ENCODE results near the gene SLC25A36.

The SLC25A36 gene

DNA sequence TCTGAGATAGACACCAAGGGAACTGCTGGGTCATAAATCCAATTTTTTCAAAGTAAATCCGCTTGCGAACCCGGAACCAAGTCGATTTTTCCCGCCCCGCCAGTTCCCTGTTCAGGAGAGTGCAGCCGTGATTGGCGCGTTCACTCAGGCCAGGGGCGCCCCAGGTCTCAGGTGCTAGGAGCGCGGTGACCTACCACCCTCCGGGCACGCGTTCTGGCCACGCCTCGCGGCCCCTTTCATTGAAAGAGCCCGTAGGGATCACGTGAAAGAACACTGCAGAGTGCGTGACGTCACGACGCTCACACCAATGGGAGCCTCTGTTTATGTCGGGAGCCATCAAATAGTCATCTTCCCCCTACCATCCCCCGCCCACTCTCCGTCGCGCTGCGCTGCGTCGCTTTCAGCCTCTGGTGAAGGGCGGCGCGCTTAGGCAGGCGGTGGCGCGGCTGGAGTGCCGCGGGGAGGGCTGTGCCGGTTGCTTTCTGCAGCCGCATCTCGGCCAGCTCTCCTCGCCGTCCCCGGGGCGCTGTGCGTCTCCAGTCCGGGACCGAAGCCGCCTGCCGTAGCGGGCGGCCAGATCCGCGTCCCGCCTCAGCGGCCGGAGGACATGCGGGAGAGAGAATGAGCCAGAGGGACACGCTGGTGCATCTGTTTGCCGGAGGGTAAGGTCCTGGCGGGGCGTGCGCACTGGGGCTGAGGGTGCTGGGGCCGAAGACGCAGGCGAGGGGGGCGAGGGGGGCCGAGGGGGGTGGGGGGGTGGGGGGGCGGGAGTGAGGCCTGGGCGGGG, at the start of gene SLC25A36:
Gene SLC25A36, plus strand, starts transcription at position 403 of the 787 bp plus-strand sequence. Its CDS starts 219 bp downstream, at position 622.
- Histone ChIP-seq H3K9ac (ENCODE audit: low read length) (peak within 1 kb of the TSS; percentile 99), H3K4me1 (ENCODE audit: control insufficient read depth, insufficient read depth, low read length) (peaks cover 18% of the 10 kb centered on the region), H3K4me3 (ENCODE audit: low read length) (peak within 1 kb of the TSS; percentile 90), H3K36me3 (ENCODE audit: control insufficient read depth, insufficient read depth, low read length) (no peaks in the 10 kb centered on the region), H3K27me3 (ENCODE audit: control insufficient read depth, insufficient read depth, low read length) (no peaks in the 10 kb centered on the region), H3K27ac (ENCODE audit: low read depth, low read length) (peak within 1 kb of the TSS; percentile 98)

- Histone ChIP-seq H3K27ac (ENCODE audit: low read depth, low read length) (no peak overlapping the region), H3K4me1 (ENCODE audit: control insufficient read depth, insufficient read depth, low read length) (no peaks in the 10 kb centered on the region), H3K9ac (ENCODE audit: low read length) (no peak overlapping the region), H3K4me3 (ENCODE audit: low read length) (no peak overlapping the region), H3K27me3 (ENCODE audit: control insufficient read depth, insufficient read depth, low read length) (no peaks in the 10 kb centered on the region), H3K36me3 (ENCODE audit: control insufficient read depth, insufficient read depth, low read length) (no peaks in the 10 kb centered on the region)
Measured at GRCh38 chr3:140896997-140897396, 44.6 kb upstream of the SLC25A36 start.

- Histone ChIP-seq H3K4me3 (ENCODE audit: low read length) (no peak overlapping the region), H3K27me3 (ENCODE audit: control insufficient read depth, insufficient read depth, low read length) (no peaks in the 10 kb centered on the region), H3K9ac (ENCODE audit: low read length) (no peak overlapping the region), H3K4me1 (ENCODE audit: control insufficient read depth, insufficient read depth, low read length) (no peaks in the 10 kb centered on the region), H3K27ac (ENCODE audit: low read depth, low read length) (no peak overlapping the region), H3K36me3 (ENCODE audit: control insufficient read depth, insufficient read depth, low read length) (no peaks in the 10 kb centered on the region)
Measured at GRCh38 chr3:140898340-140899180, 43.1 kb upstream of the SLC25A36 start.

GRCh38 chr3:140899363-140899762, 42.3 kb upstream of the SLC25A36 start:
- Histone ChIP-seq H3K27me3 (ENCODE audit: control insufficient read depth, insufficient read depth, low read length) (no peaks in the 10 kb centered on the region), H3K4me3 (ENCODE audit: low read length) (no peak overlapping the region), H3K36me3 (ENCODE audit: control insufficient read depth, insufficient read depth, low read length) (no peaks in the 10 kb centered on the region), H3K4me1 (ENCODE audit: control insufficient read depth, insufficient read depth, low read length) (no peaks in the 10 kb centered on the region), H3K9ac (ENCODE audit: low read length) (no peak overlapping the region), H3K27ac (ENCODE audit: low read depth, low read length) (no peak overlapping the region)

DNA sequence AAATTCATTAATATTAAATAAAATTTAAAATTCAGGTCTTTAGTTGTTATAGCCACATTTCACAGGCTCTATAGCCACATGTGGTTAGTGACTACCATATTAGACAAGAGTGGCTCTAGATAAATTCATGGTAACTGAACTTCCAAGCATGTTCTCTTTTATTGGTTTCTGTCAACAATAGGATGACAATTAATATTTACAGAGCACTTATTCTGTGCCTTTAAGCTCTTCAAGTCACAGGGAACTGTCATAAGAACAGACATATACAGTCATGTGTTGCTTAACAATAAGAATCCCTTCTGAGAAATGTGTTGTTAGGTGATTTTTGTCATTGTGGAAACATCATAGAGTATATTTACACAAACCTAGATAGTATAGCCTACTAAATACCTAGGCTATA, 38.8 kb upstream of the SLC25A36 start:
- Histone ChIP-seq H3K4me3 (ENCODE audit: low read length) (no peak overlapping the region), H3K9ac (ENCODE audit: low read length) (no peak overlapping the region), H3K27me3 (ENCODE audit: control insufficient read depth, insufficient read depth, low read length) (no peaks in the 10 kb centered on the region), H3K4me1 (ENCODE audit: control insufficient read depth, insufficient read depth, low read length) (no peaks in the 10 kb centered on the region), H3K27ac (ENCODE audit: low read depth, low read length) (no peak overlapping the region), H3K36me3 (ENCODE audit: control insufficient read depth, insufficient read depth, low read length) (no peaks in the 10 kb centered on the region)

- Histone ChIP-seq H3K27ac (ENCODE audit: low read depth, low read length) (no peak overlapping the region), H3K36me3 (ENCODE audit: control insufficient read depth, insufficient read depth, low read length) (no peaks in the 10 kb centered on the region), H3K4me3 (ENCODE audit: low read length) (no peak overlapping the region), H3K9ac (ENCODE audit: low read length) (no peak overlapping the region), H3K4me1 (ENCODE audit: control insufficient read depth, insufficient read depth, low read length) (no peaks in the 10 kb centered on the region), H3K27me3 (ENCODE audit: control insufficient read depth, insufficient read depth, low read length) (no peaks in the 10 kb centered on the region)
Measured at GRCh38 chr3:140903196-140903595, 38.4 kb upstream of the SLC25A36 start.

DNA sequence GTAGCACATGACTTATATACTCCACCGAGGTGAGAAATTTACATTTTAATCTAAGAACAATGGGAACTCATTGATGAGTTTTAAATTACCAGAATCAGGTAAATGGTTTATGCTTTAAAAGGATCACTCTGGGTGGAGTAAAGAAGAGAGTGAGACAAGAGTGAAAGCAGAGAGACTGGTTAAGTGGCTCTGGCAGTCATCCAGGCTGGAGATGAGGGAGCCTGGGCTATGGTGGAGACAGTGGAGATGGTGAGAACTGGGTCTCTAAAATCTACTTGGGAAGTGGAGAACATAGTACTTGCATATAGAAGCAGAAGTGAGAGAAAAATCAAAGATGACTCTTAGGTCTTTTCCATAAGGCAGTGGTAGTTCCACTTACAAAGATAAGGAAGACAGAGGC, 37.1 kb upstream of the SLC25A36 start:
- Histone ChIP-seq H3K9ac (ENCODE audit: low read length) (no peak overlapping the region), H3K27me3 (ENCODE audit: control insufficient read depth, insufficient read depth, low read length) (no peaks in the 10 kb centered on the region), H3K4me3 (ENCODE audit: low read length) (no peak overlapping the region), H3K36me3 (ENCODE audit: control insufficient read depth, insufficient read depth, low read length) (no peaks in the 10 kb centered on the region), H3K27ac (ENCODE audit: low read depth, low read length) (no peak overlapping the region), H3K4me1 (ENCODE audit: control insufficient read depth, insufficient read depth, low read length) (no peaks in the 10 kb centered on the region)

GRCh38 chr3:140905559-140905958, 36.1 kb upstream of the SLC25A36 start:
- Histone ChIP-seq H3K4me3 (ENCODE audit: low read length) (no peak overlapping the region), H3K4me1 (ENCODE audit: control insufficient read depth, insufficient read depth, low read length) (no peaks in the 10 kb centered on the region)

GRCh38 chr3:140906785-140907184, 34.9 kb upstream of the SLC25A36 start:
- Histone ChIP-seq H3K4me3 (ENCODE audit: low read length) (no peak overlapping the region), H3K4me1 (ENCODE audit: control insufficient read depth, insufficient read depth, low read length) (no peaks in the 10 kb centered on the region), H3K27me3 (ENCODE audit: control insufficient read depth, insufficient read depth, low read length) (no peaks in the 10 kb centered on the region), H3K27ac (ENCODE audit: low read depth, low read length) (no peak overlapping the region), H3K36me3 (ENCODE audit: control insufficient read depth, insufficient read depth, low read length) (no peaks in the 10 kb centered on the region), H3K9ac (ENCODE audit: low read length) (no peak overlapping the region)

More at GRCh38 chr3:140905559-140905958, 36.1 kb upstream of the SLC25A36 start:
- no peak overlapping the region for H3K27ac ChIP-seq (ENCODE audit: low read depth, low read length)
- H3K36me3 ChIP-seq (ENCODE audit: control insufficient read depth, insufficient read depth, low read length), result no peaks in the 10 kb centered on the region
- no peaks in the 10 kb centered on the region for H3K27me3 ChIP-seq (ENCODE audit: control insufficient read depth, insufficient read depth, low read length)
- H3K9ac ChIP-seq (ENCODE audit: low read length), result no peak overlapping the region

- H3K4me1 ChIP-seq (ENCODE audit: control insufficient read depth, insufficient read depth, low read length), result no peaks in the 10 kb centered on the region
- no peak overlapping the region for H3K9ac ChIP-seq (ENCODE audit: low read length)
- no peak overlapping the region for H3K4me3 ChIP-seq (ENCODE audit: low read length)
- H3K36me3 ChIP-seq (ENCODE audit: control insufficient read depth, insufficient read depth, low read length), result no peaks in the 10 kb centered on the region
- no peaks in the 10 kb centered on the region for H3K27me3 ChIP-seq (ENCODE audit: control insufficient read depth, insufficient read depth, low read length)
- H3K27ac ChIP-seq (ENCODE audit: low read depth, low read length), result no peak overlapping the region
Measured at GRCh38 chr3:140910860-140911259, 30.8 kb upstream of the SLC25A36 start.

DNA sequence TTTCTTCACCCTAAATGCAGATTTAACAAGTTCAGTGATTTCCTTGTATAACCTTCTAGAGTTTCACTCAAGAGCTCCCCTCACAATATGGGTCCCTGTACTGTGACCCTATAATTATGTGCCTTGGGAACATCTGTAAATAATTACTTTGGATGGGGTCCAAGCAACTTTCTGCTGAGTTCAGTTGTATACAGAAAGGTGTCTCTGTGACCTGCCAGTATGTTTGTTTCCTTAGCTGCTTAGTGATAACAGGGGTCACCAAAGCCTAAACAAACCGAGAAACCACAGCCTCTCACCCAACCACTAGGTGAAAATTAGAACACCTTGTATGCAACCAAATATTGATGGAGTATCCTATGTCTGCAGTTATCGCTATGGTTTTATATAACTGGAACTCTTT, 29.8 kb upstream of the SLC25A36 start:
- no peak overlapping the region for H3K27ac ChIP-seq (ENCODE audit: low read depth, low read length)
- H3K4me1 ChIP-seq (ENCODE audit: control insufficient read depth, insufficient read depth, low read length), result no peaks in the 10 kb centered on the region
- no peak overlapping the region for H3K9ac ChIP-seq (ENCODE audit: low read length)
- no peaks in the 10 kb centered on the region for H3K27me3 ChIP-seq (ENCODE audit: control insufficient read depth, insufficient read depth, low read length)
- H3K36me3 ChIP-seq (ENCODE audit: control insufficient read depth, insufficient read depth, low read length), result no peaks in the 10 kb centered on the region
- H3K4me3 ChIP-seq (ENCODE audit: low read length), result no peak overlapping the region

- Histone ChIP-seq H3K36me3 (ENCODE audit: control insufficient read depth, insufficient read depth, low read length) (no peaks in the 10 kb centered on the region), H3K27me3 (ENCODE audit: control insufficient read depth, insufficient read depth, low read length) (no peaks in the 10 kb centered on the region), H3K27ac (ENCODE audit: low read depth, low read length) (no peak overlapping the region), H3K9ac (ENCODE audit: low read length) (no peak overlapping the region), H3K4me1 (ENCODE audit: control insufficient read depth, insufficient read depth, low read length) (no peaks in the 10 kb centered on the region), H3K4me3 (ENCODE audit: low read length) (no peak overlapping the region)
Measured at GRCh38 chr3:140913728-140914127, 27.9 kb upstream of the SLC25A36 start.
